NCI-H2227 (cell line): ENCODE measurements around the gene TPX2.

Experiments
- DNase-seq: peaks from one replicate; lab custom pipeline; 2025; ENCODE audit not compliant: unreplicated experiment; lab: John Stamatoyannopoulos, UW

TPX2 gene

GRCh38 chr20:31760519-31761240 is 21.6 kb downstream of the TPX2 start:
- no peak for DNase-seq

- no peak for DNase-seq
Measured at GRCh38 chr20:31764641-31765305, 25.7 kb downstream of the TPX2 start.

GRCh38 chr20:31767805-31768204 is 28.7 kb downstream of the TPX2 start:
- no peak for DNase-seq

GRCh38 chr20:31769681-31770080 is 30.6 kb downstream of the TPX2 start:
- DNase-seq: no peak

- no peak for DNase-seq
Measured at GRCh38 chr20:31770243-31770642, 31.2 kb downstream of the TPX2 start.

GRCh38 chr20:31774408-31774807 is 35.3 kb downstream of the TPX2 start:
- DNase-seq: no peak

- DNase-seq: no peak
Measured at GRCh38 chr20:31780839-31781238, 41.7 kb downstream of the TPX2 start.

GRCh38 chr20:31781945-31782344 is 42.9 kb downstream of the TPX2 start:
- no peak for DNase-seq

GRCh38 chr20:31784354-31785044 is 45.4 kb downstream of the TPX2 start:
- DNase-seq: no peak

- DNase-seq: no peak
Measured at GRCh38 chr20:31785089-31785488, 46.0 kb downstream of the TPX2 start.

GRCh38 chr20:31788578-31788977 is 49.5 kb downstream of the TPX2 start:
- no peak for DNase-seq

- no peak for DNase-seq
Measured at GRCh38 chr20:31790401-31790800, 51.3 kb downstream of the TPX2 start.

GRCh38 chr20:31797364-31797763 is 58.3 kb downstream of the TPX2 start:
- DNase-seq: no peak

GRCh38 chr20:31801508-31801907 is 62.4 kb downstream of the TPX2 start:
- no peak for DNase-seq

GRCh38 chr20:31803552-31804291 is 64.6 kb downstream of the TPX2 start:
- no peak for DNase-seq

- DNase-seq: no peak
Measured at GRCh38 chr20:31806564-31807355, 67.7 kb downstream of the TPX2 start.

GRCh38 chr20:31808481-31808880 is 69.4 kb downstream of the TPX2 start:
- DNase-seq: no peak

- DNase-seq: no peak
Measured at GRCh38 chr20:31809661-31810060, 70.6 kb downstream of the TPX2 start.

GRCh38 chr20:31811198-31811597 is 72.1 kb downstream of the TPX2 start:
- DNase-seq: no peak
